ENCODE data around the gene PPP3CA.
"Not testable (repeated sequence)": the region's sequence is repeated elsewhere in the genome, so short reads cannot be mapped to it uniquely, and the experiment has no call there.

The PPP3CA gene

GRCh38 chr4:100995671-100996070 lies 351.7 kb downstream of the PPP3CA start:
- no peak for DNase-seq
- Histone ChIP-seq H3K4me2 (ENCODE audit: low read depth, low read length) (no peak overlapping the region), H2AFZ (ENCODE audit: low read length) (no peak overlapping the region), H3K9ac (ENCODE audit: low read length) (no peak overlapping the region), H3K4me1 (ENCODE audit: low read length) (no peaks in the 10 kb centered on the region), H3K9me2 (replicated peaks; ENCODE audit: insufficient read depth, low read length) (no peaks in the 10 kb centered on the region), H3K36me3 (replicated peaks; ENCODE audit: insufficient read depth, low read length) (no peaks in the 10 kb centered on the region), H3K27ac (ENCODE audit: low read length) (no peak overlapping the region), H3K79me2 (ENCODE audit: low read length) (no peaks in the 10 kb centered on the region), H3K9me3 (replicated peaks; ENCODE audit: insufficient read depth, low read length) (no peaks in the 10 kb centered on the region), H4K20me1 (ENCODE audit: insufficient read depth, low read length) (no peaks in the 10 kb centered on the region), H3F3A (ENCODE audit: insufficient read depth, low read length) (no peaks in the 10 kb centered on the region), H3K27me3 (replicated peaks; ENCODE audit: insufficient read depth, low read length) (no peaks in the 10 kb centered on the region), H3K4me3 (ENCODE audit: low read length) (no peak overlapping the region)
- no peak for TF ChIP-seq CTCF (IDR thresholded peaks at IDR 0.05; ENCODE audit: low read length)
- TF ChIP-seq EZH2phosphoT487 (IDR thresholded peaks at IDR 0.05; ENCODE audit: low read length): no peak
- no peak for TF ChIP-seq EZH2 (optimal IDR thresholded peaks at IDR 0.05; ENCODE audit: low read depth, low read length)

GRCh38 chr4:100995002-100995401 lies 352.3 kb downstream of the PPP3CA start:
- not testable (repeated sequence) for H3K4me1 ChIP-seq (ENCODE audit: low read length); H3K79me2 ChIP-seq (ENCODE audit: low read length); H2AFZ ChIP-seq (ENCODE audit: low read length); H3K9me2 ChIP-seq (replicated peaks; ENCODE audit: insufficient read depth, low read length); H3F3A ChIP-seq (ENCODE audit: insufficient read depth, low read length); H3K27ac ChIP-seq (ENCODE audit: low read length); H3K4me2 ChIP-seq (ENCODE audit: low read depth, low read length); H3K36me3 ChIP-seq (replicated peaks; ENCODE audit: insufficient read depth, low read length); H3K27me3 ChIP-seq (replicated peaks; ENCODE audit: insufficient read depth, low read length); H3K4me3 ChIP-seq (ENCODE audit: low read length); H4K20me1 ChIP-seq (ENCODE audit: insufficient read depth, low read length); H3K9me3 ChIP-seq (replicated peaks; ENCODE audit: insufficient read depth, low read length); H3K9ac ChIP-seq (ENCODE audit: low read length); DNase-seq

GRCh38 chr4:100991332-100992069 lies 355.8 kb downstream of the PPP3CA start:
- not testable (repeated sequence) for H4K20me1 ChIP-seq (ENCODE audit: insufficient read depth, low read length); H3K4me1 ChIP-seq (ENCODE audit: low read length); H3K4me2 ChIP-seq (ENCODE audit: low read depth, low read length); H3F3A ChIP-seq (ENCODE audit: insufficient read depth, low read length); H2AFZ ChIP-seq (ENCODE audit: low read length); H3K9ac ChIP-seq (ENCODE audit: low read length); H3K79me2 ChIP-seq (ENCODE audit: low read length); H3K27ac ChIP-seq (ENCODE audit: low read length); H3K27me3 ChIP-seq (replicated peaks; ENCODE audit: insufficient read depth, low read length); H3K4me3 ChIP-seq (ENCODE audit: low read length); H3K9me3 ChIP-seq (replicated peaks; ENCODE audit: insufficient read depth, low read length); H3K9me2 ChIP-seq (replicated peaks; ENCODE audit: insufficient read depth, low read length); DNase-seq; H3K36me3 ChIP-seq (replicated peaks; ENCODE audit: insufficient read depth, low read length)

- Histone ChIP-seq H3K9me2 (replicated peaks; ENCODE audit: insufficient read depth, low read length) (no peaks in the 10 kb centered on the region), H3K4me3 (ENCODE audit: low read length) (no peak overlapping the region), H2AFZ (ENCODE audit: low read length) (no peak overlapping the region), H3K9ac (ENCODE audit: low read length) (no peak overlapping the region), H3K27ac (ENCODE audit: low read length) (no peak overlapping the region), H3F3A (ENCODE audit: insufficient read depth, low read length) (no peaks in the 10 kb centered on the region), H3K9me3 (replicated peaks; ENCODE audit: insufficient read depth, low read length) (no peaks in the 10 kb centered on the region), H3K27me3 (replicated peaks; ENCODE audit: insufficient read depth, low read length) (no peaks in the 10 kb centered on the region), H3K79me2 (ENCODE audit: low read length) (no peaks in the 10 kb centered on the region), H4K20me1 (ENCODE audit: insufficient read depth, low read length) (no peaks in the 10 kb centered on the region), H3K4me1 (ENCODE audit: low read length) (no peaks in the 10 kb centered on the region), H3K36me3 (replicated peaks; ENCODE audit: insufficient read depth, low read length) (no peaks in the 10 kb centered on the region), H3K4me2 (ENCODE audit: low read depth, low read length) (no peak overlapping the region)
- TF ChIP-seq EZH2phosphoT487 (IDR thresholded peaks at IDR 0.05; ENCODE audit: low read length) (no peak), EZH2 (optimal IDR thresholded peaks at IDR 0.05; ENCODE audit: low read depth, low read length) (no peak), CTCF (IDR thresholded peaks at IDR 0.05; ENCODE audit: low read length) (no peak)
- no peak for DNase-seq
Observed at GRCh38 chr4:100989401-100989800, 357.9 kb downstream of the PPP3CA start.

Data from MM.1S (cell line).